SKM-1 treated with dmso at 0.1 percent for 144 hours (cell line): ENCODE data around the gene PSAT1.
A peak's percentile ranks its signal among the peaks of the same experiment; 100 is the strongest.

Experiments
- DNase-seq: peaks from one replicate; lab custom pipeline; 2025; ENCODE audit not compliant: unreplicated experiment; lab: John Stamatoyannopoulos, UW

Gene PSAT1

DNA sequence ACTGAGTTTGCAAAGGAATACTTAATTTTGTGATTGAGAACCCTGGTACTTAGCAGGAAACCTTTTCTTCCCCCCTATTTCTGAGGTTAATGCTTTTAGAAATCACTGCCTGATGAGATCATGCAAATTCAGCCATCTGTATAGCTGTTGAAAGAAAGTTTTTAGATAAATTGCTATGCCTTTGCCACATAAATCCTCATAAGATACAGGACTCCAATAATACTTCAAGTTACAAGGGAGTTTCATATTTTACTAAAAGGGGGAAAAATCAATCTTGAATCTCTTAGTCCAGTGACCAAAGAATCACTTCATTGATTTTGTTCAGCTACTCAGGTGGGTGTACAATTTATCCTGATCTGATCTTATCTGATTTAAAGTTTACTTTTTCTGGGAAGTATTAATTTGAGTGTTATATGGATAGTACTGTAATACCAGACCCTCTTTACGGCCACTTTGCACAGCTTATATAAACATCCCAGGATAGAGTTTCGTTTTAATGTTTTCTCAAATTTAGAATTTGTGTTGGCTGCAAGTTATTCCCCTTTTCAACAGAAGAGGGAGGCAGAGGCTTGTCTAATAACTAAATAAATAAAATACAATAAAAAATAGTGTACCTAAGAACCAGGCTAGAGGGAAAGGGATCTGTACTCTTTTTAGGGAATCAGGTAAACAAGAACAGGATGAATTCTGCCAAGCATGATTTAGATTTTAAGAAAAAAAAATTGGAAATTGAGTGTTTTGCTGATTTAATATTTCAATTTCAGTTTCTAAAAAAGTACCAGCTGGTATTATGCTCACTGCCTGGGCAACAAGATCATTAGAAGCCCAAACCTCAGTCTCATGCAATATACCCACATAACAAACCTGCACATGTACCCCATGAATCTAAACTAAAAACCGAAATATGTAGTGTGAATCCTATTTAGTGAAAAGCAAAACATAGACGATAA lies 69.1 kb downstream of the PSAT1 start:
- no peak for DNase-seq

DNA sequence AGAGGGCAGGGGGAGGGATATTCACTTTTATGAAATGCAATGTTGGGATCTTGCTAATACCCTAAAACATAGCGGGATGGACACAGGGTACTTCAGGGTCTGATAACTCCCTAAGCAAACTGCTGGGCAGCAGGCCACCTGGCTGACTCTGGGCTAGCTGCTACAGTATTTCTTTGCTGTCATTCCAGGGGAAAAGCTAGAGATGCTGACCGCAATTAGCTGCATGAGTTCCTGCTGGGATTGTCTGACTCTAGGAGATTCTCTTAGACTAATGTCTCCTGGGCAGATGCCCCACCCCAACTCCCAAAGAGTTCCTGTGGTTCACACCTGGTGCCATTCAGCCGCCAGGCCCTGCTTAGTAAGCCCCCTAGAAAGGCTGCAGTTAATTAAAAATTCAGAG lies 69.9 kb downstream of the PSAT1 start:
- DNase-seq = no peak

DNA sequence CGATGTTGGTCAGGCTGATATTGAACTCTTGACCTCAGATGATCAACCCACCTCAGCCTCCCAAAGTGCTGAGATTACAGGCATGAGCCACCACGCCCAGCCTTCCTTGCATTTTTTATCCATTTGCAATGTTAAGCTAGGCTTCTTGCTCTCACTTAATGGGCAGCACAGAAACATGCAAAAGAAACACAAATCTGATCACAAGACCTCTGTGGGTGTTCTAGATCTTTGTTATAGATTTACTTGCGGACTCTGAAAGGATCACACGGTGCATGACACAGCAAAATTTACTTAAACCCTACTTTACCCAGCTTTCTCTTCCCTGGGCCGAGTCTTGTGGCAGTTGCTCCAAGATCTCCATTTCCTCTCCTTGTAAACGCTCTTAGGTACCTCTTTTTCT lies 71.3 kb downstream of the PSAT1 start:
- no peak for DNase-seq

DNA sequence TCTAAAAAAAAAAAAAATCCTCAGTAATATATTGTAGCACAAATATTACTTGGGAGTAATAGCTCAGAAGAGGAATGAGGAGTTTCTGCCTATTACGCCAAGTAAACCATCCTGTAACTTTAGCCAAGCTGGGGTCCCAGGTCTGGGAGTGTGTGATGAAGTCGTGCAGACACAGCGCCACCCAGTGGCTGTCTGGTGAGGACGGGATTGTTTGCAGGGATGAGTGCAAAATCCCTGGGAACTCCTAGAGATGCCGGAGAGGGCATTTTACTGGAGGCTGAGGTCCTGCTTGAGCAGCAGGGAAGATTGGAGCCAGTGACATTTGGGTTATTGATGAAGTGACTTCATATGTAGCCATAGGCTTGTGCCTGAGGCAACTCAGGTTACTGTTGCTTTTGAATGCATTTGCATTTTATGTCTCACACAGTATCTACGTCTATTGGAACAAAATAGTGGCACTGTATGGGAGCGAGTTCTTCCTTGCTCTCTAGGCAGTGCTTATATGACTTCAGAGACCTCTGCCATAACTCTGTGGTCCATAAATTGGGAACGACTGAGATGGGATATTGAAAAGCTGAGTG lies 72.8 kb downstream of the PSAT1 start:
- DNase-seq = peak; percentile 10

DNA sequence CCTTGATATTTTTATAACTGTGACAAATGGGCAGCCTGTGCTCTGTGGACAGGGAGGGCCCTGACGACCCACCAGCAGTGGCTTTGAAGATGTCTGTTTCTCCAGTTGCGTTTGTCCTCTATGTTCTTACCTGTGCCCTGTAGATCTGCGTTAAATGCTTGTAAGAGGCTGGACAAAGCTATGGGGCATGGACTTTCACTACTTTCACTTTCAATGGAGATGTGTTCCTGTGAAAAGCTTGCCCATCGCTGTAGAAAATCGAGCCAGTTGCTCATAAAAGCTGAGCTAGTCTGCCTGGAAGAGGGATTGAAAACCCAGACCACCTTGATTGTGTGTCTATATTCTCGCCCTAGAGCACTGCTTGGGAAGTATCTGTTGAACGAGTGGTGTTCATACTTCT lies 74.1 kb downstream of the PSAT1 start:
- no peak for DNase-seq

DNA sequence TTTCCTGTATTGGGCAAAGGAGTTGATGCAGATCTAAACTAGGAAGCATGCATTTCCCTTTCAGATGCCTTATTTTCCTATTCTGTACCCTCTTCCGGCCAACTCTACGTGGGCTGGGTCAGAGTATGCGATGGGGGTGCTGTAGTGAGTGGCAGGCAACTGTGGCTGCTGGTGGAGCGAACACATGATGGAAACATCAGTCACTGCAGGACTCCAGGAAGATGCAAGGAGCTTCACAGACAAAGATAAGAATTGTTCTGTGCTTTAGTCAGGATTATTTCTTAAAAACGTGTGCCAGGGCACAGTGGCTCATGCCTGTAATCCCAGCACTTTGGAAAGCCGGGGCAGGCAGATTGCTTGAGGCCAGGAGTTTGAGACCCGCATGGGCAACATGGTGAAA lies 75.1 kb downstream of the PSAT1 start:
- no peak for DNase-seq
